Lung microvascular endothelial cell (primary cell): ENCODE data around the gene SPATA31E1. TPM values are rescaled to one million over a fixed set of nuclear protein-coding genes. Genes with fewer than 3 reads are reported as not detected.
"Not testable (repeated sequence)": the region's sequence is repeated elsewhere in the genome, so short reads cannot be mapped to it uniquely, and the experiment has no call there.

ENCODE experiments used
- DNase-seq, 2 donors: peaks; one replicate each; pipeline versions ENCODE4 v3.0.0 to v3.0.0-alpha.2; 2010; ENCODE audit warnings: low read depth in 2 of 2
- total RNA-seq: library from RNA; depleted of rRNA; stranded (reverse); fragments of >200 nt; gene quantifications from 2 replicates; pipeline ENCODE4 v1.2.1, GENCODE V29; 2014

SPATA31E1 gene
- total RNA-seq, 1 donor from 2014 or later: not detected

DNA sequence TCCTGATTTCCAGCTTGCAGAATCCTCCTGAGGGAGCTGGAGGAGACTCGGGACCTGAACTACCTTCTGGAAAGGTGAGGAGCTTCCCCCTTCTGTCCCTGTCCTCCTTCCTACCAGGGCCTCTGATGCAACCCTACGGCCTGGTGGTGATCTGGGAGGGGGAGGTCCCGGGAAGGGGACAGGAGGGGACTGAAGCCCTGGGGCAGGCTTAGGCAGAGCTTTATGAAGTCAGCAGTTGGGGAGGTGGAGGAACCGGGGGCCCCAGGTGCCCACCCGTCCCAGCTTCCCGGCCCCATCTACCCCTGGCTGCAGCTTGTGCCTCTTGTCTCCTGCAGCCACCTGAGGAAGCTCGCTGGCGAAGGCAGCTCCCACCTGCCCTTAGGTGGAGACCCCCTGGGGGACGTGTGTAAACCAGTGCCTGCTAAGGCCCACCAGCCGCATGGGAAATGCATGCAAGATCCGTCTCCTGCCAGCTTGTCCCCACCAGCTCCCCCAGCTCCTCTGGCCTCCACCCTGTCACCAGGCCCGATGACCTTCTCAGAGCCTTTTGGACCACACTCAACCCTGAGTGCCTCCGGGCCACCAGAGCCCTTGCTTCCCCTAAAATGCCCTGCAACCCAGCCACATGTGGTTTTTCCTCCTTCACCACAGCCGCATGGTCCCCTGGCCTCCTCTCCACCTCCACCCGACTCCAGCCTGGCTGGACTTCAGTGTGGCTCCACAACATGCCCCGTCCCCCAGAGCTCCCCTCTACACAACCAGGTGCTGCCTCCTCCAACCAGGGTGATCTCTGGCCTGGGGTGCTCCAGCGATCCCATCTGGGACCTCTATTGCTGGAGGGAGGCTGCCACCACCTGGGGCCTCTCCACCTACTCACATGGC, 2.1 kb downstream of the SPATA31E1 start:
- DNase-seq: no peak

DNA sequence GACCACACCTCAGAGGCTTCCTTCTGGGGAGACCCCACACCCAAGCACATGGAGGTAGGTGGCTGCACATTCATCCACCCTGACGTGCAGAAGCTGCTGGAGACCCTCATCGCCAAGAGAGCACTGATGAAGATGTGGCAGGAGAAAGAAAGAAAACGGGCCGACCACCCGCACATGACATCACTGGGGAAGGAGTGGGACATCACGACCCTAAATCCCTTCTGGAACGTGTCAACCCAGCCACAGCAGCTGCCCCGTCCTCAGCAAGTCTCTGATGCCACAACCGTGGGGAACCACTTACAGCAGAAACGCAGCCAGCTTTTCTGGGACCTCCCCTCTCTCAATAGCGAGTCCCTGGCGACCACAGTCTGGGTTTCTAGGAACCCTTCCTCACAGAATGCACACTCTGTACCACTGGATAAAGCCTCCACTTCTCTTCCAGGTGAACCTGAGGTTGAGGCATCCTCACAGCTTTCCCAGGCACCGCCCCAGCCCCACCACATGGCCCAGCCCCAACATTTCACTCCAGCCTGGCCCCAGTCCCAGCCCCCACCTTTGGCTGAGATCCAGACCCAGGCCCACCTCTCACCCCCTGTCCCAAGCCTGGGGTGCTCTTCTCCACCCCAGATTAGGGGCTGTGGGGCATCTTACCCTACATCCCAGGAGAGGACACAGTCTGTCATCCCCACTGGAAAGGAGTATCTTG, 3.0 kb downstream of the SPATA31E1 start:
- DNase-seq: no peak

DNA sequence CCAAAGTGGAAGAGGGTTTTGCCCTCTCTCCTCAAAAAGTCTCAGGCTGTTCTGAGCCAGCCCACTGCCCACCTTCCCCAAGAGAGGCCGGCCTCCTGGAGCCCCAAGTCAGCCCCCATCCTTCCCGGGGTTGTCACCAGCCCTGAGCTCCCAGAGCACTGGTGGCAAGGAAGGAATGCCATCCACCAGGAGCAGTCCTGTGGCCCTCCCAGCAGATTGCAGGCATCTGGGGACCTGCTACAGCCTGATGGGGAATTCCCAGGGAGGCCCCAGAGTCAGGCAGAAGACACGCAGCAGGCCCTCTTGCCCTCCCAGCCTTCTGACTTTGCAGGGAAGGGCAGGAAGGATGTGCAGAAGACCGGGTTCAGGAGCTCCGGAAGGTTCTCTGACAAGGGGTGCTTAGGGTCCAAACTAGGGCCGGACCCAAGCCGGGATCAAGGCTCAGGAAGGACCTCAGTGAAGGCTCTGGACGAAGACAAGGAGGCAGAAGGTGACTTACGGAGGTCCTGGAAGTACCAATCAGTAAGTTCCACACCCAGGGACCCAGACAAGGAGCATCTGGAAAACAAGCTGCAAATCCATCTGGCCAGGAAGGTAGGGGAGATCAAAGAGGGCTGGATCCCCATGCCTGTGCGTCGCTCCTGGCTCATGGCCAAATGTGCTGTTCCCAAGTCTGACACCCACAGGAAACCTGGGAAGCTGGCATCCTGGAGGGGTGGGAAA, 3.7 kb downstream of the SPATA31E1 start:
- DNase-seq: no peak

DNA sequence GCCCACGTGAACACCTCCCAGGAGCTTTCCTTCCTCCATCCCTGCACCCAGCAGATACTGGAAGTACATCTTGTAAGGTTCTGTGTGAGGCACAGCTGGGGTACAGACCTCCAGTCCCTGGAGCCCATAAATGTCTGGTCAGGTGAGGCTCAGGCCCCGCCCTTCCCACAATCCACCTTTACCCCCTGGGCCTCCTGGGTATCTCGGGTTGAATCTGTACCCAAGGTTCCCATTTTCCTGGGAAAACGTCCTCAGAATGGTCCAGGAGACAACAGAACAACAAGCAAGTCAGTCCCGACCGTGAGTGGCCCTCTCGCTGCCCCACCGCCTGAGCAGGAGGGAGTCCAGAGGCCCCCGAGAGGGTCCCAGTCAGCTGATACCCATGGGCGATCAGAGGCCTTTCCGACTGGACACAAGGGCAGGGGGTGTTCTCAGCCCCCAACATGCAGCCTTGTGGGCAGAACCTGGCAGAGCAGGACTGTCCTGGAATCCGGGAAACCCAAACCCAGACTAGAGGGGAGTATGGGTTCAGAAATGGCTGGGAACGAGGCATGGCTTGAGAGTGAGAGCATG, 4.3 kb downstream of the SPATA31E1 start:
- DNase-seq: no peak

DNA sequence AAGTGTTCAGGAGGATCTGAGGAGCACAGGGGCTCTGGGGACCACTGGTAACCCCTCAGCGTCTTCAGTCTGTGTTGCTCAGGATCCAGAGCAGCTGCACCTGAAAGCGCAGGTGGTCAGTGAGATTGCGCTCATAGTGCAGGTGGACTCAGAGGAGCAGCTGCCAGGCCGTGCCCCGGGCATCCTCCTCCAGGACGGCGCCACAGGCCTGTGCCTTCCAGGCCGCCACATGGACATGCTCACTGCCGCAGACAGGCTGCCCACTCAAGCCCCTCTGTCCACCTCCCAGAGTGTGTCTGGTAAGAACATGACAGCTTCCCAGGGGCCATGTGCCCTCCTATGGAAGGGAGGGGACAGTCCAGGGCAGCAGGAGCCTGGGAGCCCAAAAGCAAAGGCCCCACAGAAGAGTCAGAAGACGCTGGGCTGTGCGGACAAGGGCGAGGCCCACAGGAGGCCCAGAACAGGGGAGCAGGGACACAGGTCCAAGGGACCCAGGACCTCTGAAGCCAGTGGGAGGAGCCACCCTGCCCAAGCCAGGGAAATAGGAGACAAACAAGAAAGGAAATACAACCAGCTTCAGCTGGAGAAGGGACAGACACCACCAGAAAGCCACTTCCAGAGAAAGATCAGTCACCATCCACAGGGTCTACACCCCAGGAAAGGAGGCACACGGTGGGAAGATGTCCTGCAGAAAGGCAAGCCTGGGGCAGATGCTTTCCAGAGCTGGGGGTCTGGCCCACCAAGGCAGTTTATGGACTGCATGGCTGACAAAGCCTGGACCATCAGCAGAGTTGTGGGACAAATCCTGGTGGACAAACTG, 5.2 kb downstream of the SPATA31E1 start:
- no peak for DNase-seq

DNA sequence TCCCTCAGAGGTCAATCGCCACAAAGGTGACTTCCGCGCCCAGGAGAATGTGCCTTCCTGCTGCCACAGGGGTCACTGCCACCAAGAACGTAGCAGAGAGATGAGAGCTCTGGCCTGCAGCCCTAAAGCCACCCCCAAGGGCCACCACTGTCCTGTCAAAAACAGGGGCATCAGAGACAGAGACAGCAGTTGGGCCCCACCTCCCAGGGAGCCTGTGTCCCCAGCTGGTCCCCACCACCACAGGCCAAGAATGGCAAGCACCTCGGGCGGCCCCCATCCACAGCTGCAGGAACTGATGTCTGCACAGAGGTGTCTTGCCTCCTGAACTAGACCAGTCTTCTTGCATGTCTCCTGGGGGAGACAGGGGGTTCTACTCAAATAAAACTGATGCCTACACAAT, 5.8 kb downstream of the SPATA31E1 start:
- DNase-seq: no peak

DNA sequence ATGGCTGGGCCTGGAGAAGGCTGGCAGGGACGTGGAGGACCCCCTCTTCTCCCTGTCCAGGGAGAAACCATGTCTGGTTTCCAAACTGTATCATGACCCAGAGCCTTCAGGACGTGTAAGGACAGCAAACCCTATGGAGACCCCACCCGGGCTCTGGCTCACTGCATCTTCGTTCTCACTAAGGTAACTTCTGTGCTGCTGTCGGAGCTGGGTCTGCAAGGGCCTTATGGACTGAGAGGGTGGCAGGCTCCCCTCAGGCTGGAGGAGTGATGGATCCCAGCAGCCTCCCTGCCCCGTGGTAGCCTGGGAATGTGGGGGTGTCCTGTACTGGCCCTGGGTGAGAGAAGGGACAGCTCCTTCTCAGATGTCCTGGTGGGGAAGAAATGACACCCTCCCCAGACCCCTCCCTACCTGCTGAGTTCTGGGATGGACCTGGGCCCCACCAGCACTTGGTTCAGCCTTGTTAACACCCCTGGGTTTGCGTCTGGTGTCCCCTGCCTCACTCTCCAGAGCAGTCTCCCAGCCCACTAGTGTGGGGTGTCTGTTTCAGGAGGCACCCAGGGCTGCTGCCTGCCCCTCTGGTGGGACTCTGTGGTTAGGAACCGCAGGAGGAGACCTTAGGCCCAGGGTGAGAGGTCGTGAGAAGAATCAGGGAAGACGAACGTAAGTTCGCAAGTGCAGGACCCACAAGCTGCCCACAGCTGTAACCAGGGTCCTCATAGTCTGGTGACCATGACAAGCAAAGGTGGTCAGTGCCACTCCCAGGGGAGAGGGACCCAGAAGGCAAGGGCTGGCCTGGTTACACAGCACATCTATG, 6.6 kb downstream of the SPATA31E1 start:
- DNase-seq: no peak

DNA sequence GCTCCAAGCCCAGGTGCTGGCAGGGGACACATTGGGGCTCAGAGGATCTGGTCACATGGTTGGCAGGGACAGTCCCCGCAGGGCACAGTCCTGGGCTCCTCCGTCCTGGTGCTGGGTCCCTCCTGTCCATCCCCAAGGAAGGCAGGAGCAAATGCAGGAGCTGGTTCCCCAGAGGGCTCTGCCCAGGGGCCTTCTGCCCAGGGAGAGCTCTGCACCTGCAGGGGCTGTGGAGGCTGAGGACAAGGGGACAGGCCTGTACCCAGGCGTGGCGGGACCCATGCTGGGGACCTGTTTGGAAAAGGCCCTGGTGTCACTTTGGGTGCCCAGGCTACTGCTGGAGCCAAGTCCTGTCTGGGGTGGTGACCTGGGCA, 7.2 kb downstream of the SPATA31E1 start:
- DNase-seq: no peak

DNA sequence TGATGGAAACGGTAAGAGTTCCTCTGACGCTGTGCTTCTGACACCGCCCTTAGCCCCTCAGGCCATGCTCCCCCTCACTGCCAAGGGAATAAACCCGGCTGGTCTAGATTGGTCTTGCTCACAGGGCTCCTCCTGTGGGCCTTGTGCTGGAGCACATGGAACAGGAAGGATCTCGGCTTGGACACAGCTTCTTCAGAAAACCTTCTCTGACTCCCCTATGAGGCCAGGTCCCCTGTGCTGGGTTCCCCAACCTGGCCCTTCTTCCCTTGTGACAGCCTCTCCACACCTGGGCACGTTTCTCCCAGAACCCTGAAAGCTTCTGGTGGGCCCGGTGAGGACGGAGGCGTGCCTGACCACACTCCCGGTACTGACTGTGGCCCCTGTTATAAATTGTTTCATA, 8.2 kb downstream of the SPATA31E1 start:
- no peak for DNase-seq

DNA sequence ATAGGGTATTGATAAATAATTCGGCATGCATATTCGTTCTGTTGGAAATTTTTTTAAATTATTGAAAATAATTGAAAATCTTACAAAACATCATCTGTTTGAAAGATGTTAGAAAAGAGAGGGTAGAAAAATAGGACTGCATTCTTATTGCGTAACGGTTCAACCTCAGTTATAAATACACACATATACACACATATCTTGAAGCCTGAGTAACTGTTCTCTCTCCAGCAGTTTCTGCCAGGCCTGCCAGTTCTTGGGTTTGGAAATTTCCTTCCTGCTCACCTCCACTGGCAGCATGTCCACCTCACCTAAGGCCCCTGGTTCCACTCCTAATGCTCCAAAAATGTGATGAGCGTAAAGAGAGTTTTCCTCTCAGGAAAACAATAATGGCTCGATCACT, 9.1 kb downstream of the SPATA31E1 start:
- no peak for DNase-seq

DNA sequence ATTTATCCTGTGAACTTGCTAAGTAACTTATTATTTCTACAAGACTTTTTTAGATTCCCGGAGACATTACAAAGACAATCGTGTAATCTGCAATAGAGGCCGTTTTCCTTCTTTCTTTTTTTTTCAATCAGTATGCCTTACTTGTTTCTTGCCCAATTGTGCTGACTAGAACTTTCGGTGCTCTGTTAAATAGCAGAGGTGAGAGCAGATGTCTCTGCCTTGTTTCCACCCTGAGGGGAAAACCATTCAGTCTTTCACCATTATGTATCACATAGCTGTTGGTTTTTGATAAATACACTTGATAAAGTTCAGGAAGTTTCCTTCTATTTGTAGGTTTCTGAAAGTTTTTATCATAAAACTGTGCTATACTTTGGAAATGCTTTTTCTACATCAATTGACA, 10.3 kb downstream of the SPATA31E1 start:
- no peak for DNase-seq

DNA sequence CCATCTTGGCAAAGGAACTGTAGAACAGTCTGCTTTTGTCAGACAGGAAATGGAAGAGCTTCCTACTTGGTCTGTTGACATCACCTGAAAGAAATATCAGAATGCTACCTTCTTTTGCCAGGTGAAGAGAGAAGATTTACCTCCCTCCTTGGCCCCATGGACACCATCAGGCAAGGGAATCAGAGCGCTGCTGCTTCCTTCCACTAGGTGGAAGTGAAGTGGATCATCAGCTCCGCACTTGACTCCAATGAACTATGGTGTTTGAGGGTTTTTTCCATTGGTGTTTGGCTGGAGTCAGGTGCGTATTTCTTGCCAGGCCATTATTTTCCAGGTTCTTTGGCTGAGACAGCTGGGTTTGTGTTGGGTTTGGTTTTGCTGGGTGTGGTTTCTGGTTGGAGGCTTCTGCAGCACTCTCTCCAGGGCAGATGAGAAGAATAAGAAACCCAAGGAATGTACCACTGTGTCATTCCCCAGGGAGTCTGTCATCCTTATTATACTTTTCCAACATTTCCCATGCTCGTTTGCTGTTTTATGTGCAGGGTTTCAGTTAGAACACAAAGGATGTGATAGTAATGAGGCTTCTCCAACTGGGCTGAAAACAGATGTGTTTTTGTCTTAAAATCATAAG, 12.4 kb downstream of the SPATA31E1 start:
- DNase-seq: no peak

DNA sequence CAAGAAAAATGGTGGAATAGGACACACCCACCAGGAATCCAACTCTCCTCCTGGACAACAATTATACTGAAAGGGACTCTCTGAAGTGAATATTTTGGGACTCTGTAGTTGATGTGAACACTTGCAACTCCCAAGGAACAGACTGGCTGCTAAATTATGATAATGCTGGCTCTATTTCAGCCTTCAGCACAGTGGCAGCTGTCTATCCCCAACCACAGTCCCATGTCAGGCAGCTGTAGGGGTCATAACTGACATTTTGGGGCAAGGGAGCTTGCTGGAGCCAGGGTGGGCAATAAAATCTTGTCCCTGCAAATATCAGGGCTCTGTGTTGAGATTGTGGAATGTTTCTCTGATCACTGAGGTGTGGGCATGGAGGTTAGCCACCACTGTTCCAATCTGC, 14.2 kb downstream of the SPATA31E1 start:
- DNase-seq: no peak

DNA sequence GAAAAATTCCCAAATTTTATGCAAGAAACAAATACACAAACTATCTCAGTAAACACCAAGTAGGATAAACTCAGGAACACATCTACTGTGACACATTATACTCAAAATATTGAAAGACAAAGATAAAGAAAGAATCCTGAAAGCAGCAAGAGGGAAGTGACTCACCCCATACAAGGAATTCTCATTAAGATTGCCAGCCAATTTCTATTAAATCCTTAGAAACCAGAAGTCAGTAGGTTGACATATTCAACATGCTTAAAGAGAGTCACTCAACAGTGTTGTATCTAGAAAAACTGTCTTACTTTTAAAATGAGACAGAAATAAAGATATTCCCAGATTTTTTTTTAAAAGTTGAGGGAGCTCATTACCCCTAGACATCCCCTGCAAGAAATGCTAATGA, 15.5 kb downstream of the SPATA31E1 start:
- DNase-seq: peak in 1 of 2 donors; percentile 36

DNA sequence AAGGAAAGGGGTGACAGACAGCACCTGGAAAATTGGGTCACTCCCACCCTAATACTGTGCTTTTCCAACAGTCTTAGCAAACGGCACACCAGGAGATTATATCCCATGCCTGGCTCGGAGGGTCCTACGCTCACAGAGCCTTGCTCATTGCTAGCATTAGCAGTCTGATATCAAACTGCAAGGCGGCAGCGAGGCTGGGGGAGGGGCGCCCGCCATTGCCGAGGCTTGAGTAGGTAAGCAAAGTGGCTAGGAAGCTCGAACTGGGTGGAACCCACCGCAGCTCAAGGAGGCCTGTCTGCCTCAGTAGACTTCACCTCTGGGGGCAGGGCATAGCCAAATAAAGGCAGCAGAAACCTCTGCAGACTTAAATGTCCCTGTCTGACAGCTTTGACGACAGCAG, 19.7 kb downstream of the SPATA31E1 start:
- DNase-seq: not testable (repeated sequence)

DNA sequence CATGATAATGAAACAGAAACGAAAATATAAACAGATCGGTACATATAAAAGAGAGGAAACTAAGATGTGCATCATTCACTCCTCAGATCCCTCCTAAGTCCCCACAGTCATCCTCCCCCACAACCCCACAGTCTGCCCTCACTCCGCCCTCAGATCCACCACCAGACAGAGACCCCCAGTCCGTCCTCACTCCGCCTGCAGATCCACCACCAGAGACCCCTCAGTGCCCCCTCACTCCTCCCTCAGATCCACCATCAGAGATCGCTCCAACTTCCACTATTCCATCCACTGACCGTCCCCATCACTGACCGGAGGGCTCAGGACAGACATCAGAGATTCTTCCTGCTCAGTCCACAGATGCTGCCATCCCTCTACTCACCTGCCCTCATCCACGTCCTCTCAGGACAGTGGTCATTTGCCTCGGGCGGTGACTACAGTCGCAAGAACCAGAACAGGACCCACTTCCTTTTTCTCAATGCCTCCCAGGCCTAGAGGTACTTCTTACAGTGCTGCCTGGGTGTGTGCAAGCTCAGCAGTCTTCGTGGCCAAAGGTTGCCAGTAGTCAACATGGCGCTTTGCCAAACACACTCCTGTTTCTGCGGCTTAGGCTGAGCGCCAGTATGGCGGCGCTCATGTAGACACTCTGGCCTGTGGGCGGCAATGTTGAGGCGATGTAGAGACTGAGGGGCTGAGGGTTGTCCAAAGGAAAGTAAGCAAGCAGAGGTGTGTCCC, 26.8 kb downstream of the SPATA31E1 start:
- no peak for DNase-seq

DNA sequence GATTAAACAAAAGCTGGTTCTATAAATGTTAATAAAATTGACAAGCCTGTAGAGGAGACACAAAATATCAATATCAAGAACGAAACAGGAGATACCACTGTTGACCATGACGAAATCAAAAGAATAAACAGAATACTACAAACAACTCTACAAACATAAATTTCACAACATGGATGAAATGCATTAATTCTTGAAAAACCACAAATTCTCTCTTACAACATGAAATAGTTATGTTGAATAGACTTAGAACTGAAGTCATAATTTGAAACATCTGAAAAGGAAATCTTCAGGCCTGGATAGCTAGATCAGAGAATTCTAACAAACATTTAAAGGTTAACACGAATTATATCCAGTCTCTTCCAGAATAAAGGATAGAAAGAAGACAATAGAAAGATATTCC, 28.1 kb downstream of the SPATA31E1 start:
- no peak for DNase-seq

DNA sequence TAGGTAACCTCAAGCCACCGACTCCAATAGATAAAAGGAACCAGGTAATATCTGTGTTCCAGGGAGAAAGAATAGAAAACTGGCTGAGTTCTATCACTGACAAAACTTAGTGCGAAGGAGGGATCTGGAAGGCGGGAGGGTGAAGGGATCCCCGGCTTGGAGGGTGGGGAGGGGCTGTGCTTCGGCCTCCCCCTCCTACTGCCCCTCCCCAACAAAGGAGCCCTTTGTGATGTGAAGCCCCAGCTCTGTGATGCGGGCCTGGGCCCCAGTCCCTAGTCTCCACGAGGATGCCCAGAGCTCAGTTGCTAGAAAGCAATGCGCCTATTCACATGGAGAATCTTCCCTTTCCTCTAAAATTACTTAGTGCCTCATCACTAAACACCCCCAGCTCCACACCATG, 35.0 kb downstream of the SPATA31E1 start, which contains the start of gene SPATA31C1:
SPATA31C1 (plus strand) TSS at position 301 of the 400 bp plus-strand sequence.
- DNase-seq: not testable (repeated sequence)

DNA sequence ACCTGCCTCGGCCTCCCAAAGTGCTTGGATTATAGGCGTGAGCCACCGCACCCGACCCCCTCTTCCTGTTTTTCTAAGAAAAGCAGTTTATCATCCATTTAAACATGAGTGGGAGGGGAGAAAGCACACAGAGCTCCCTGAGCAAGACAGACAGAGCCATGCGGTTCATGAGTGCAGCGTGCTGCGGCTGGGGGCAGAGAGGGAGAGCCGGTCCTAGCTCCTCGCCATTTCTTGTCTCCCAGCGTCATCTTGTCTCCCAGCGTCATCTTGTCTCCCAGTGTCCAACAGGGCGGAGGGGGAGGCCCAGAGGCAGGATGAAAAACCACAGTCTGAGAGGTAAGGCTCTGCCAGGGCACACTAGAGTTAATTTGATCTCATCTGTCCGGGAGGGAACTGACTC, 36.3 kb downstream of the SPATA31E1 start:
- not testable (repeated sequence) for DNase-seq
